Measurements from ENCODE around the gene TAF6L. TPM values are rescaled to one million over a fixed set of nuclear protein-coding genes. Genes with fewer than 3 reads are reported as not detected.

The TAF6L gene
- polyA plus RNA-seq, 3 donors = 5.1 to 35.5 (median 5.3) TPM

DNA sequence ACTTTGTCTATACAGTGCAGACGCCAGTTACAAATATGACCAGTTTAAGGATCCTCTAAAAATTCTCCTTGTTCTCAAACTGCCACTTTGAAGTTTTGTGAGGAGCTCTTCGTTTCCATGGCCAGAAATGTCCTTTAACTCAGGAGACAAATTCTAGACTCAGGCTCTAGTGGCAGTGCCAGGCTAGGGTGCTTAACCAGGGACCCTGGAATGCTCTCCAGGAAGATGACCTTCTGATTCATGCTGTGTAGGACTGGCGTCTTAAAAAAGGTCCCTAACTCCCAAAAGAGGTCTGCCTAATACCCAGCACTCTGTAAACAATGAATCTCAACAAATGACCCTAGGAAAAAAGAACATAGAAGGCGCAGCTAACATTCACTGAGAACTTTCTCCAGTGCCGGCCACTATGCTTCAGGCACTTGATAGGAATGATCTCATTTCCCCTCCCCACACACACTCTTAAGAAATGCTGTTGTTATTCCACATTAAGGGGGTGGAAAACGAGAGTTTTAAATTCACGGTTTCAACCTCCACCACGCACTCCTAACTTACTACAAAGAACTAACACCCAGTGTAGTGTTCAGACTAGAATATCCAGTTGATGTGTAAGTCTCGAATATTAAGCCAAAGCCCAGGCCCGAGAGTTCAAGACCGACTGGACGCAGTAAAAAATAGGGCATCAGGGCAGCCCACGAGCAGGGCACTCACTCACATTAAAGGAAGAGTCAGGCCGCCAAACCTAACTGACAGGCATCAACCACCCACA lies 33.3 kb downstream of the TAF6L start:
- Mint-ChIP-seq H3K36me3 (peaks cover 45 to 53% of the 10 kb centered on the region in 2 donors), H3K9me3 (no peaks in the 10 kb centered on the region), H3K27ac (peak overlapping the region; percentile 93 to 99 (median 96)), H3K4me3 (peak overlapping the region; percentile 97 to 98), H3K4me1 (peaks cover 35% of the 10 kb centered on the region), H3K27me3 (ENCODE audit: low read depth in 3 of 3) (peaks cover 0 to 3% (median 2%) of the 10 kb centered on the region in 3 donors)
- peak in 2 of 3 donors; percentile 30 to 36 for DNase-seq
- Histone ChIP-seq H3K9ac (ENCODE audit: insufficient read depth, low read length, poor library complexity, severe bottlenecking) (peak overlapping the region; percentile 89), H3K27ac (ENCODE audit: low read depth in 1 of 2, low read length in 2 of 2) (peak overlapping the region; percentile 98), H3K4me3 (replicated peaks in 1 of 3; ENCODE audit: low read depth in 2 of 3, low read length in 3 of 3) (peak overlapping the region; percentile 75 to 97 (median 91)), H3K27me3 (ENCODE audit: control insufficient read depth in 2 of 2, insufficient read depth in 2 of 2, low read length in 2 of 2) (no peaks in the 10 kb centered on the region), H4K20me1 (ENCODE audit: insufficient read depth, low read length) (peaks cover 54% of the 10 kb centered on the region), H3K4me2 (replicated peaks; ENCODE audit: extremely low read depth, low read length, poor library complexity, severe bottlenecking) (peak overlapping the region; percentile 82), H3K9me3 (replicated peaks in 1 of 2; ENCODE audit: control insufficient read depth in 1 of 2, insufficient read depth in 1 of 2, low read length in 2 of 2) (no peaks in the 10 kb centered on the region), H3K79me2 (ENCODE audit: insufficient read depth, low read length) (peaks cover 63% of the 10 kb centered on the region), H3K4me1 (ENCODE audit: control insufficient read depth in 1 of 2, insufficient read depth in 2 of 2, low read length in 2 of 2) (peaks cover 44 to 48% of the 10 kb centered on the region in 2 donors), H2AFZ (ENCODE audit: insufficient read depth, low read depth, low read length, poor library complexity, severe bottlenecking) (no peak overlapping the region), H3K36me3 (replicated peaks in 1 of 2; ENCODE audit: control insufficient read depth in 1 of 2, insufficient read depth in 2 of 2, low read length in 2 of 2) (peaks cover 40 to 43% of the 10 kb centered on the region in 2 donors)
- WGBS (ENCODE audit: insufficient coverage) = 3% methylated on average over 9 of the region's 14 CpGs
- TF ChIP-seq, protein P1, sequence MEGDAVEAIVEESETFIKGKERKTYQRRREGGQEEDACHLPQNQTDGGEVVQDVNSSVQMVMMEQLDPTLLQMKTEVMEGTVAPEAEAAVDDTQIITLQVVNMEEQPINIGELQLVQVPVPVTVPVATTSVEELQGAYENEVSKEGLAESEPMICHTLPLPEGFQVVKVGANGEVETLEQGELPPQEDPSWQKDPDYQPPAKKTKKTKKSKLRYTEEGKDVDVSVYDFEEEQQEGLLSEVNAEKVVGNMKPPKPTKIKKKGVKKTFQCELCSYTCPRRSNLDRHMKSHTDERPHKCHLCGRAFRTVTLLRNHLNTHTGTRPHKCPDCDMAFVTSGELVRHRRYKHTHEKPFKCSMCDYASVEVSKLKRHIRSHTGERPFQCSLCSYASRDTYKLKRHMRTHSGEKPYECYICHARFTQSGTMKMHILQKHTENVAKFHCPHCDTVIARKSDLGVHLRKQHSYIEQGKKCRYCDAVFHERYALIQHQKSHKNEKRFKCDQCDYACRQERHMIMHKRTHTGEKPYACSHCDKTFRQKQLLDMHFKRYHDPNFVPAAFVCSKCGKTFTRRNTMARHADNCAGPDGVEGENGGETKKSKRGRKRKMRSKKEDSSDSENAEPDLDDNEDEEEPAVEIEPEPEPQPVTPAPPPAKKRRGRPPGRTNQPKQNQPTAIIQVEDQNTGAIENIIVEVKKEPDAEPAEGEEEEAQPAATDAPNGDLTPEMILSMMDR (IDR thresholded peaks at IDR 0.05) = no peak
- intact Hi-C loops (cut with micrococcal nuclease) = loop anchor here (1.0 to 5.0 kb wide), 3 partner anchors 28 to 33 kb away; partner anchors contain the start of genes STX5 (in 1 of the 2), TAF6L (in 1 of the 2), TEX54 (in 1 of the 2) and WDR74 (in 1 of the 2)

DNA sequence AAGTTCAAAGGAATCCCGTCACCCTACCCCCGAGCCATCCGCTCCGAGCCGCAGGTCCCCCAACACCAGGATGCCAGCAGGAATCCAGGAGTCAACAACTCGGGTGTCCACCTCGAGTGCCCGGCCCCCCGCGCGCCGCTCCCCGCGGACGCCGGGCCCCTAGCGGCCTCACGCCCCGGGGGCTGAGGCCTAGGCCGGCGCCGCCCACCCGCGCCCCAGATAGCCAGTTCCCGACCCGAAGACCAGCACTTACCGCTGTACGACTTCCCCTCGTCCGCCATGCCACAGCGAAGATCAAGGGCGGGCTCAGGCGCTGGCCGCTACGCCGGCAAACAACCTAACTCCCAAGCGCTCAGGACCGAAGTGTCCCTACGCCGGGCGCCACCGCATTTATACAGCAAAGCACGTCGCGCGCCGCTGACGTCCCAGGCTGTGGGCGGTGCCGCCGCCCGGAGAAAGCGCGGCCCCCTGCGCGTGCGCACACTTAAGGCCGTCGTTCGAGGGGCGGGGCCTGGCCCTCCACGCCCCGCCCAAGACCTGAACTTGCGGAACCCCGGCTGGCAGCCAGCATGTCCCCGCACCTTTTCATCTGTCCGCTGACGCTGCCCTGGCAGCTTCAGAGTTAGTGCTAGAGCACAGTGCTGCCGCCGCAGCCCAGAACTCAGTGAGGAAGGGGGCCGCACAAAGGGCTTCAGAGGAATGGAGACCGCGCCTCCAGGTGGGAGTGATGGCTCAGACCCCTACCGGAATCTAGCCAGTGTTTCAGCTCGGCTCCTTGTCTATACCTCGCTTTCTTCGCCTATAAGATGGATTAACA lies 34.1 kb downstream of the TAF6L start, which contains the start of gene NXF1:
Gene NXF1 (minus strand): TSS at position 365 of the 817 bp plus-strand sequence. CDS start 84 bp downstream, at position 281.
- Mint-ChIP-seq H3K36me3 (peaks cover 37 to 45% of the 10 kb centered on the region in 2 donors), H3K9me3 (no peaks in the 10 kb centered on the region), H3K27ac (peak within 1 kb of the TSS; percentile 95 to 99 (median 98)), H3K27me3 (ENCODE audit: low read depth in 3 of 3) (peaks cover 0 to 3% (median 2%) of the 10 kb centered on the region in 3 donors), H3K4me1 (peaks cover 35% of the 10 kb centered on the region), H3K4me3 (peak within 1 kb of the TSS; percentile 97 to 98)
- Histone ChIP-seq H3K9ac (ENCODE audit: insufficient read depth, low read length, poor library complexity, severe bottlenecking) (peak within 1 kb of the TSS; percentile 89), H3K79me2 (ENCODE audit: insufficient read depth, low read length) (peaks cover 55% of the 10 kb centered on the region), H3K4me3 (replicated peaks in 1 of 3; ENCODE audit: low read depth in 2 of 3, low read length in 3 of 3) (peak within 1 kb of the TSS; percentile 75 to 97 (median 91)), H3K4me2 (replicated peaks; ENCODE audit: extremely low read depth, low read length, poor library complexity, severe bottlenecking) (peak within 1 kb of the TSS; percentile 82), H3K27me3 (ENCODE audit: control insufficient read depth in 2 of 2, insufficient read depth in 2 of 2, low read length in 2 of 2) (no peaks in the 10 kb centered on the region), H2AFZ (ENCODE audit: insufficient read depth, low read depth, low read length, poor library complexity, severe bottlenecking) (peak within 1 kb of the TSS; percentile 57), H4K20me1 (ENCODE audit: insufficient read depth, low read length) (peaks cover 47% of the 10 kb centered on the region), H3K9me3 (replicated peaks in 1 of 2; ENCODE audit: control insufficient read depth in 1 of 2, insufficient read depth in 1 of 2, low read length in 2 of 2) (no peaks in the 10 kb centered on the region), H3K4me1 (ENCODE audit: control insufficient read depth in 1 of 2, insufficient read depth in 2 of 2, low read length in 2 of 2) (peaks cover 44 to 48% of the 10 kb centered on the region in 2 donors), H3K36me3 (replicated peaks in 1 of 2; ENCODE audit: control insufficient read depth in 1 of 2, insufficient read depth in 2 of 2, low read length in 2 of 2) (peaks cover 32 to 35% of the 10 kb centered on the region in 2 donors), H3K27ac (ENCODE audit: low read depth in 1 of 2, low read length in 2 of 2) (peak within 1 kb of the TSS; percentile 98)
- DNase-seq = peak; percentile 96 to 97 (median 96)
- 0% methylated on average over 76 of the region's 77 CpGs for WGBS (ENCODE audit: insufficient coverage)
- TF ChIP-seq, protein P1 (IDR thresholded peaks at IDR 0.05) = no peak
- intact Hi-C loops (cut with micrococcal nuclease) = loop anchor here in 1 of 2 donors (2.0 kb wide), 1 partner anchor 28 kb away; the partner anchor contains the start of genes STX5 and TEX54

Measured in CD14-positive monocyte (primary cell).